ENCODE results near the gene SPHK1. TPM values are rescaled to one million over a fixed set of nuclear protein-coding genes. Genes with fewer than 3 reads are reported as not detected.

Gene SPHK1
- total and polyA plus RNA-seq, 4 donors, result 3.3 to 14.5 (median 5.6) TPM

Small RNA genes lying within 50 kb of the gene (small RNA-seq; reads per million reads assigned to genes)
- not detected for gene RNU6-24P (ENCODE audit: low replicate concordance)

Other genes starting within 250 kb of the SPHK1 start
- gene FOXJ1, start 243.4 kb upstream of the SPHK1 start, total RNA-seq, result 10 to 100 TPM in 1 of 2 donors, 1 to 10 TPM in 1; 4.6 to 41.0 TPM
- gene FOXJ1, start 243.4 kb upstream of the SPHK1 start, polyA plus RNA-seq (ENCODE audit: insufficient read length in 2 of 2), result 10 to 100 TPM; 21.3 to 30.7 TPM
- 10 to 100 TPM; 22.8 to 57.7 TPM for gene RNF157, start 144.1 kb upstream of the SPHK1 start, total RNA-seq
- gene RNF157, start 144.1 kb upstream of the SPHK1 start, polyA plus RNA-seq (ENCODE audit: insufficient read length in 2 of 2), result 100 to 1,000 TPM; 194 to 196 TPM
- gene UBALD2, start 119.3 kb upstream of the SPHK1 start, total RNA-seq, result 10 to 100 TPM in 1 of 2 donors, 1 to 10 TPM in 1; 4.1 to 21.8 TPM
- 10 to 100 TPM; 43.8 to 46.9 TPM for gene UBALD2, start 119.3 kb upstream of the SPHK1 start, polyA plus RNA-seq (ENCODE audit: insufficient read length in 2 of 2)
- 1 to 10 TPM; 3.7 to 7.5 TPM for gene QRICH2, start 76.3 kb upstream of the SPHK1 start, total RNA-seq
- gene QRICH2, start 76.3 kb upstream of the SPHK1 start, polyA plus RNA-seq (ENCODE audit: insufficient read length in 2 of 2), result 10 to 100 TPM; 14.6 to 21.4 TPM
- 10 to 100 TPM; 71.7 to 72.3 TPM for gene PRPSAP1, start 30.7 kb upstream of the SPHK1 start, total RNA-seq
- 100 to 1,000 TPM; 101 to 105 TPM for gene PRPSAP1, start 30.7 kb upstream of the SPHK1 start, polyA plus RNA-seq (ENCODE audit: insufficient read length in 2 of 2)
- 10 to 100 TPM; 25.0 to 33.2 TPM for gene UBE2O, start 68.5 kb downstream of the SPHK1 start, total RNA-seq
- 10 to 100 TPM; 38.4 to 47.4 TPM for gene UBE2O, start 68.5 kb downstream of the SPHK1 start, polyA plus RNA-seq (ENCODE audit: insufficient read length in 2 of 2)
- gene AANAT, start 83.0 kb downstream of the SPHK1 start, total RNA-seq, result under 1 TPM; 0.20 to 0.28 TPM
- under 1 TPM; 0.60 to 0.83 TPM for gene AANAT, start 83.0 kb downstream of the SPHK1 start, polyA plus RNA-seq (ENCODE audit: insufficient read length in 2 of 2)
- gene RHBDF2, start 116.8 kb downstream of the SPHK1 start, total RNA-seq, result 1 to 10 TPM; 6.3 to 7.1 TPM
- 10 to 100 TPM; 10.6 to 10.9 TPM for gene RHBDF2, start 116.8 kb downstream of the SPHK1 start, polyA plus RNA-seq (ENCODE audit: insufficient read length in 2 of 2)
- gene CYGB, start 153.1 kb downstream of the SPHK1 start, total RNA-seq, result 10 to 100 TPM in 1 of 2 donors, 1 to 10 TPM in 1; 9.0 to 14.3 TPM
- gene CYGB, start 153.1 kb downstream of the SPHK1 start, polyA plus RNA-seq (ENCODE audit: insufficient read length in 2 of 2), result 10 to 100 TPM; 34.1 to 34.4 TPM
- 1 to 10 TPM; 4.0 to 8.9 TPM for gene PRCD, start 155.4 kb downstream of the SPHK1 start, total RNA-seq
- 10 to 100 TPM in 1 of 2 donors, 1 to 10 TPM in 1; 9.8 to 11.8 TPM for gene PRCD, start 155.4 kb downstream of the SPHK1 start, polyA plus RNA-seq (ENCODE audit: insufficient read length in 2 of 2)
- gene ST6GALNAC2, start 201.3 kb downstream of the SPHK1 start, total RNA-seq, result 10 to 100 TPM; 26.0 to 29.1 TPM
- 10 to 100 TPM in 1 of 2 donors, 1 to 10 TPM in 1; 8.0 to 20.4 TPM for gene ST6GALNAC2, start 201.3 kb downstream of the SPHK1 start, polyA plus RNA-seq (ENCODE audit: insufficient read length in 2 of 2)